Activated CD8-positive, alpha-beta T cell treated with anti-CD3 and anti-CD28 coated beads for 36 hours (primary cell): ENCODE measurements around the gene DENND5B. TPM values are rescaled to one million over a fixed set of nuclear protein-coding genes. Genes with fewer than 3 reads are reported as not detected.

Experiments
- ATAC-seq: fragments of 200-7000 bp; cut with Tn5 transposase; one replicate; pipeline ENCODE4 v1.10.0; 2021; ENCODE audit warnings: mild to moderate bottlenecking, moderate library complexity
- CTCF ChIA-PET: fragments of 350-600 bp; sonication (Branson Sonifier 250); formaldehyde crosslinking; loops from one replicate; lab custom pipeline; 2021; ENCODE audit warnings: antibody characterized with exemption; lab: Charles Lee
- POLR2A ChIA-PET: fragments of 350-600 bp; sonication (Branson Sonifier 250); formaldehyde crosslinking; loops from one replicate; lab custom pipeline; 2021; ENCODE audit warnings: antibody characterized with exemption; lab: Charles Lee
- DNase-seq: peaks from one replicate; pipeline ENCODE4 v3.0.0-alpha.2; 2020
- H3K27ac Mint-ChIP-seq: one replicate; pipeline ENCODE4 v1.8.0; 2021; ENCODE audit warnings: mild to moderate bottlenecking, mixed read lengths
- H3K27me3 Mint-ChIP-seq: one replicate; pipeline ENCODE4 v1.8.0; 2021; ENCODE audit warnings: mixed read lengths
- H3K36me3 Mint-ChIP-seq: one replicate; pipeline ENCODE4 v1.8.0; 2021; ENCODE audit warnings: low read depth, mixed read lengths
- H3K4me1 Mint-ChIP-seq: one replicate; pipeline ENCODE4 v1.8.0; 2021; ENCODE audit warnings: low read depth, mixed read lengths
- H3K4me3 Mint-ChIP-seq: one replicate; pipeline ENCODE4 v1.8.0; 2021; ENCODE audit warnings: mild to moderate bottlenecking, moderate library complexity, mixed read lengths
- H3K9me3 Mint-ChIP-seq: one replicate; pipeline ENCODE4 v1.8.0; 2021; ENCODE audit warnings: mixed read lengths
- intact Hi-C: fragments of 100-400 bp; cut with micrococcal nuclease; formaldehyde crosslinking; loops from one replicate; pipeline ENCODE4 v1.10.0; 2022
- total RNA-seq, 2 experiments: library from RNA; stranded (reverse); gene quantifications; one replicate each; pipeline ENCODE4 v1.2.3, GENCODE V29; 2021
- TF ChIP-seq, protein P1 (sequence below): fragments of 200-600 bp; IDR thresholded peaks from one replicate; pipeline ENCODE4 v1.8.0; 2022; ENCODE audit warnings: antibody characterized with exemption, mild to moderate bottlenecking

Gene DENND5B
- total RNA-seq, 2 experiments from 2014 or later: 0.31 to 0.43 TPM

DNA sequence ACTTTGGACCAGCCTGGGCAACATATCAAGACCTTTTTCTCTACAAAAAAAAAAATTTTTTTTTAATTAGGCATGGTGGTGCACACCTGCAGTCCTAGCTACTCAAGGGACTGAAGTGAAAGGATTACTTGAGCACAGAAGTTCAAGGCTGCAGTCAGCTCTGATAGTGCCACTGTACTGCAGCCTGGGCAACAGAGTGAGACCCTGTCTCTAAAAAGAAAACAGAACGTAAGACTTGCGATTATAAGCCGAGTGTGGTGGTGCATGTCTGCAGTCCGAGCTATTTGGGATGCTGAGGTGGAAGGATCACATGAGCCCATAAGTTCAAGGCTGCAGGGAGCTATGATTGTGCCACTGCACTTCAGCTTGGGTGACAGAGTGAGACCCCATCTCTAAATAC lies 76.0 kb downstream of the DENND5B start:
- Mint-ChIP-seq H3K27me3 (peaks cover 3% of the 10 kb centered on the region), H3K36me3 (no peaks in the 10 kb centered on the region), H3K4me1 (no peaks in the 10 kb centered on the region), H3K27ac (no peak overlapping the region), H3K4me3 (no peak overlapping the region), H3K9me3 (no peaks in the 10 kb centered on the region)
- CTCF ChIA-PET: interaction anchor here (1.2 kb wide), 1 partner anchor 13 kb away, joined by 3 read pairs; no protein-coding TSS in a partner anchor
- no peak for DNase-seq
- POLR2A ChIA-PET: interaction anchor here (0.6 kb wide), 1 partner anchor 112 kb away, joined by 3 read pairs; no protein-coding TSS in a partner anchor
- no peak for ATAC-seq
- TF ChIP-seq, protein P1, sequence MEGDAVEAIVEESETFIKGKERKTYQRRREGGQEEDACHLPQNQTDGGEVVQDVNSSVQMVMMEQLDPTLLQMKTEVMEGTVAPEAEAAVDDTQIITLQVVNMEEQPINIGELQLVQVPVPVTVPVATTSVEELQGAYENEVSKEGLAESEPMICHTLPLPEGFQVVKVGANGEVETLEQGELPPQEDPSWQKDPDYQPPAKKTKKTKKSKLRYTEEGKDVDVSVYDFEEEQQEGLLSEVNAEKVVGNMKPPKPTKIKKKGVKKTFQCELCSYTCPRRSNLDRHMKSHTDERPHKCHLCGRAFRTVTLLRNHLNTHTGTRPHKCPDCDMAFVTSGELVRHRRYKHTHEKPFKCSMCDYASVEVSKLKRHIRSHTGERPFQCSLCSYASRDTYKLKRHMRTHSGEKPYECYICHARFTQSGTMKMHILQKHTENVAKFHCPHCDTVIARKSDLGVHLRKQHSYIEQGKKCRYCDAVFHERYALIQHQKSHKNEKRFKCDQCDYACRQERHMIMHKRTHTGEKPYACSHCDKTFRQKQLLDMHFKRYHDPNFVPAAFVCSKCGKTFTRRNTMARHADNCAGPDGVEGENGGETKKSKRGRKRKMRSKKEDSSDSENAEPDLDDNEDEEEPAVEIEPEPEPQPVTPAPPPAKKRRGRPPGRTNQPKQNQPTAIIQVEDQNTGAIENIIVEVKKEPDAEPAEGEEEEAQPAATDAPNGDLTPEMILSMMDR: no peak
- intact Hi-C loops: no loop called here

DNA sequence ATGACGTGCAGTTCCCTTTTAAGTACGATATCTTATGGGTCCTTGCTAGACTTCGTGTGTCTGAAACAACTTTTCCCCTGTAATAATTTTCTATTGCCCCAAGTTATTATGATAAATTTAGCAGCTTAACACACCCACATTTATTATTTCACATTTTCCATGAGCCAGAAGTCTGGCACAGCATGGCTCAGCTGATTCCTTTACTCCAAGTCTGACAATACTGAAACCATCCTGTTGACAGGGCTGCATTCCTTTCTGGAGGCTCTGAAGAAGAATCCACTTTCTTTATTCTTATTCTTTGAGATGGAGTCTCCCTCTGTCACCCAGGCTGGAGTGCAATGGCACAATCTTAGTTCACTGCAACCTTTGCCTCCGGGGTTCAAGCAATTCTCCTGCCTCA lies 80.9 kb downstream of the DENND5B start:
- intact Hi-C loops: no loop called here
- Mint-ChIP-seq H3K4me3 (no peak overlapping the region), H3K27ac (no peak overlapping the region), H3K27me3 (peaks cover 2% of the 10 kb centered on the region), H3K9me3 (peaks cover 2% of the 10 kb centered on the region), H3K4me1 (no peaks in the 10 kb centered on the region), H3K36me3 (no peaks in the 10 kb centered on the region)
- DNase-seq: no peak
- no peak for ATAC-seq
- CTCF ChIA-PET: no interaction called here
- TF ChIP-seq, protein P1: no peak
- POLR2A ChIA-PET: no interaction called here

DNA sequence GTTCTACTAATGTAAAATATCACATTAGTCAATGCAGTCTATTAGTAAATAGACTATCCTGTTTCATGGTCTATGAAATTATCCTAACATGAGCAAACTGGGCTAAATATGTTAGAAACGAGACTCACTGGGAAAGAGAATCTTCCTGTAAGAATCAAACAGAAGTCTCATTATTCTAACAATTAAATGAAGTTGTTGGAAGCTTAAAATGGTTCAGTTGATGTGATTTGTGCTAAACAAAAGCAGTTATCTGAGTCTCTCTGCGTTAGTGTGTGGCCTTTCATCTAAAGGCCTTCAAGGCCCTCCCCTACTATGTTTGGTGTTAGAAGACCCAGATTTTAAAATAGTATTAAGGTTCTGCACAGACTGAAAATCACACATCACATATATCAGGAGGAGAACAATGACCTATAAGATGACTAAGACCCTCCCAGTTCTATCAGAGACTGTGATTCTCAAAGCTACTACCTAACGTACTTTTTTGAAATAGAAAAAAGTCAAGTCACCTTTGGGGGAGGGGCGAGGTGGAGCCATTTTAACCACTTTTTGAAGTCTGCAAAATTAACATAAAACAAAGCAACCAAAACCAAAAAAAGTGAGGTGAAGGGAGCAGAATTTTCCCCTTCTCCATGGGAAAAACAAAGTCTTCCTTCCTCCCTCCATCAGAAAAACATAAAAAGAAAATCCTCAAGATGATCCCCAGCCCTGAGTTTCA lies 82.3 kb downstream of the DENND5B start:
- DNase-seq (no peak), ATAC-seq (no peak)
- H3K9me3 Mint-ChIP-seq: peaks cover 2% of the 10 kb centered on the region
- no peak overlapping the region for H3K27ac Mint-ChIP-seq
- ChIA-PET POLR2A (interaction anchor here (0.6 kb wide), 1 partner anchor 93 kb away, joined by 3 read pairs; no protein-coding TSS in a partner anchor), CTCF (no interaction called here)
- H3K36me3 Mint-ChIP-seq: no peaks in the 10 kb centered on the region
- no peak overlapping the region for H3K4me3 Mint-ChIP-seq
- H3K4me1 Mint-ChIP-seq: no peaks in the 10 kb centered on the region
- peaks cover 2% of the 10 kb centered on the region for H3K27me3 Mint-ChIP-seq
- intact Hi-C loops: no loop called here
- TF ChIP-seq, protein P1: no peak

DNA sequence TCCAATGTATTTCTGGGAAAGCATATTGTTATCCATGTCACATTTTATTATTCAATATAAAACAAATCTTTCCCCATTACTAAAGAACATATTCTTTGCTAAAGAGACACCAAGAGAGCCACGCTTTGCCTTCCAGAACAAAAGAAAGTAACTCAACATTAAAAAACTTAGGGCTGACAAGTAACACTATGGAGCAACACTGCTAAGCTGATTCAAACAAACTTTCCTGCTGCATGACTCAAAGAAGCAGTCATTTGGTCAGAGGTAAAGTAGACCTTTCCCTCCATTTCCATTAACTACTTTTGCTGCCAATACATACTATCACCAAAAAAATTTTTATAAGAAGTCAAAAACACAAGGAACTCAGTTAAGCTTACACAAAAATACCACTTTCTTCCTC lies 83.0 kb downstream of the DENND5B start:
- no peak overlapping the region for H3K27ac Mint-ChIP-seq
- H3K4me1 Mint-ChIP-seq: no peaks in the 10 kb centered on the region
- TF ChIP-seq, protein P1: no peak
- ChIA-PET CTCF (no interaction called here), POLR2A (no interaction called here)
- H3K36me3 Mint-ChIP-seq: no peaks in the 10 kb centered on the region
- DNase-seq (no peak), ATAC-seq (no peak)
- intact Hi-C loops: no loop called here
- peaks cover 2% of the 10 kb centered on the region for H3K9me3 Mint-ChIP-seq
- H3K27me3 Mint-ChIP-seq: no peaks in the 10 kb centered on the region
- H3K4me3 Mint-ChIP-seq: no peak overlapping the region

DNA sequence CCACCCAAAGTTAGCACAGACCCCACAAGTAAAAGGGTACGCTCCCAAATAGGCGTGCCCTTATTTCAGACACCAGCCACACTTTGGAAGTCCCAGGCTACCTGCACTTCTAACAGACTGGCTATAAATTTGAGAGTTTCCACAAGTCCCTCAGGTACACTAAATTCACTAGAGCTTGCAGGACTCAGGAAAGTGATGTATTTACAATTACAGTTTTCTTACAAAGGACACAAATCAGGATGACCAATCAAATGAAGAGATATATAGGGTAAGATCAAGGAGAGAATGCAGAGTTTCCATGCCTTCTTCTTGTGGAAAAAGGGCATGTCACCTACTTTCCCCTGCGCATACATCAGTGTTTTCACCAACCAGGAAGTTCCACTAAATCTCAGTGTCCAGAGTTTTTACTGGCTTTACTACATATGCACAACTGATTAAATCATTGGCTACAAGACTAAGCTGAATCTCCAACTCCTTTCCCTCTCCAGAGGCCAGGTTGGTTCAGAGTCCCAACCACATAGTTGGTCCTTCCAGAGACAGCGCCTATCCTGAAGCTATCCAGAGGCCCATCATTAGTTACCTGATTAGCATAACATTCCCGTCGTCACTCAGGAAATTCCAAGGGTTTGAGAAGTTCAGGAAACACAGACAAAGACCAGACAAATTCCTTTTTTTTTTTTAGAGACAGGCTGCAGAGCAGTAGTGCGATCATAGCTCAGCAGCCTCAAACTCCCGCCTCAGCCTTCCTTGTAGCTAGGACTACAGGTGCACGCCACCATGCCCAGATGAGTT lies 84.2 kb downstream of the DENND5B start:
- H3K27me3 Mint-ChIP-seq: no peaks in the 10 kb centered on the region
- CTCF ChIA-PET: no interaction called here
- intact Hi-C loops: no loop called here
- no peak for DNase-seq
- no peak overlapping the region for H3K4me3 Mint-ChIP-seq
- ATAC-seq: no peak
- peaks cover 2% of the 10 kb centered on the region for H3K9me3 Mint-ChIP-seq
- no peaks in the 10 kb centered on the region for H3K4me1 Mint-ChIP-seq
- H3K36me3 Mint-ChIP-seq: no peaks in the 10 kb centered on the region
- no peak overlapping the region for H3K27ac Mint-ChIP-seq
- POLR2A ChIA-PET: interaction anchor here (0.7 kb wide), 1 partner anchor 904 kb away, joined by 3 read pairs; no protein-coding TSS in a partner anchor
- TF ChIP-seq, protein P1: no peak
